HG02970 (cell line): ENCODE data around the gene TMEM37.
"Not testable (repeated sequence)": the region's sequence is repeated elsewhere in the genome, so short reads cannot be mapped to it uniquely, and the experiment has no call there.

Experiments
- ATAC-seq: cut with Tn5 transposase; IDR thresholded peaks from one replicate; pipeline ENCODE4 v1.9.1; 2021; ENCODE audit warnings: mild to moderate bottlenecking, moderate library complexity, moderate number of reproducible peaks; ENCODE audit not compliant: unreplicated experiment, low FRiP score

Gene TMEM37, protein sequence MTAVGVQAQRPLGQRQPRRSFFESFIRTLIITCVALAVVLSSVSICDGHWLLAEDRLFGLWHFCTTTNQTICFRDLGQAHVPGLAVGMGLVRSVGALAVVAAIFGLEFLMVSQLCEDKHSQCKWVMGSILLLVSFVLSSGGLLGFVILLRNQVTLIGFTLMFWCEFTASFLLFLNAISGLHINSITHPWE

DNA sequence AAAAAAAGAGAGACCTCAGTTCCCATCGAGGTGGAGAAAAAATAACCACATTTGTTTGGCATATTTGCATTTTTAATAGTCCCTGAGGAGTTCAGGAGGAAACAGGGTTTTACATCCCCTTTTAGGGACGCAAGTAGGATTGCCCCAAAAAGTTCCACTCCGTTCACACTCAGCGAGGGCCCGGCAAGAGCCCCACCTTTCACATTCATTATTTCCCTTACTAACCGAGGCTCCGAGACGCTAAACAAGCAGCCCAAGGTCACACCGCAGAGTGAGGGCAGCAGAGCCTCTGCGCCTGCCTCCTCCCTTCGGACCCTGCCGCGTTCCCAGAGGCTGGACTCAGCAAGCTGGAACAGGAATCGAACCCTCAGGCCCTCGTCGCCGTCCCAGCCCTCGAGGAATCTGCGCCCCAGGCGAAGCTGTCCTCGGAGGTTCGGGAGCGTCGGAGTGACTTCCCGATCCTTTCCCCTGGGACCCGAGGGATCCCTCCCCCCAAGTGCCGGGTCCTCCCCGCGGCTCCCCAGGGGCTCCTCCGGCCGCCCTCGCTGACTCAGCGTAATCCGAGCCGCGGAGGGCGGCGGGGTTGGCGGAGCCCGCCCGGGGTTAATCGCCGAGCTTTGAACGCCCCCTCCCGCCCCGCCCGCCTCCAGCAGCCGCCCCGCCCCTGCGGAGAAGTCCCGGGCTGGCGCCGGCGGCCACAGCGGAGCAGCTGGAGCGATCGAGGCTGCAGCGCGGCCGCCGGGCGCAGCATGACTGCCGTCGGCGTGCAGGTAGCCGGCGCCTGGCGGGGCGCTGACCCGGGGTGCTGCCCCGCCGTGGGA lies at the start of gene TMEM37:
Gene TMEM37, plus strand, starts transcription at position 700 of the 821 bp plus-strand sequence. Its CDS starts 50 bp downstream, at position 750.
- peak; percentile 59 for ATAC-seq

DNA sequence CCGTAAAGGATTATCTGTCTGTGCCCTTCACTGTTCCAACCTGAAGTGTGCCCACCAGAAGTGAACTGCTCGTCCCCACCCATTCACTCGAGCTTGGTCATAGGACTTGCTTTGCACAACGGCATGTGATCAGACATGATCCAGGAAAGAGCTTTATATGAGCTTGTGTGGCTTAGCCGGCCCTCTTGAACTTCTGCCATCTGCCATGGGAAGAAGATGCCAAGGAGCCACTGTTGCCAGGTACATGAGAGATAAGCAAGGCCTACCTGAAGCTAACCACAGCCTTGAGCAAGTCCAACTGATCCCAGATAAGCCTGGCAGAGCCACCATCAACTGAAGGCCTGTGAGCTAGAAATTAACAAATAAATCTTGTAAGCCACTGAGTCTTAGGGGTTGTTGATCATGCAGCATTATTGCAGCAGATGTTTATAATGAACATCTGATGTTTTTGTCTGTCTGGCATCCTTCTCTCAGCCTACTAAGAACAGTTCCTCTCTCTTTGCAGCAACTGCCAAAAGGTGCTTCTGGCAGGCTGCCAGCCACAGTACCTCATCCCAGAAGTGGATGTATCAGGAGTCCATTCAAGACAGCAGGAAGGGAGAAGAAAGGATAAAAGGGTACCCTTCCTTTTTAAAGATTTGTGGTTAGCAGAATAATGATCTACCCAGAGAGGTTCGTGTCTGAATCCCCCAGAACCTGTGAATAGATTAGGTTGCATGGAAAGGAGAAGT lies 48.1 kb upstream of the TMEM37 start:
- ATAC-seq = no peak

DNA sequence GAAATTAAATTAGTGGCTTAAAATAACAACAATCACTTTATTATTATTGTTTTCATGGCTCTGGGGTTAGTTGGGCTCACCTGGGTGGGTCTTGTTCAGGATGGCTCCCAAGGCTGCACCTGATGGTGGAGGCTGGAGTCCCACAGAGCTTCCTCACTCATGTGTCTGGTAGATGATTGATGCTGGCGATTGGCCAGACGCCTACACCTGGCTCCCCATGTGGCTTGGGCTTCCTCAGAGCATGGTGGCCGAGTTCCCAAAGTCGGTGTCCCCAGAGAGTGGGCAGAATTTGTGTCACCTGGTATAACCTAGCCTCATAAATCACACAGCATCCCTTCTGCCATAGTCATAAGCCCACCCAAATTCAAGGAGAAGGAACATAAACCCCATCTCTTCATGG lies 46.7 kb upstream of the TMEM37 start:
- ATAC-seq = no peak

DNA sequence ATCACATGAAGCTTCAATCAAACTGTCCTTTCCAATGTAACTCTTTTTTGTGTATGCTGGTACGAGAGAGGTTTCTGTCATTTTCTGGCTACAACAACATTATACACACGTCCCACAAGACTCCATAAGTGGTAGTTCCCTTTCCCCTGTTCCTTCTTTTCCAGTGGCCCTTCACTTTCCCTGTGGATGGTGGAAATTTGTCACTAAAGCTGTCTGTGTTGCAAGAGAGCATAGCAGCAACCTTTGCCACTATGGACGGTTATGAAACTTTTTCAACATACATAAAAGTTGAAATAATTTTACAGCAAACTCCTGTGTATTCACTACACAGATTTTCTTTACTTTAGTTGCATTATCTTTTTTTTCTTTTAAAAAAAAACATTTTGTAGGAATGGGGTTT lies 46.2 kb upstream of the TMEM37 start:
- no peak for ATAC-seq

DNA sequence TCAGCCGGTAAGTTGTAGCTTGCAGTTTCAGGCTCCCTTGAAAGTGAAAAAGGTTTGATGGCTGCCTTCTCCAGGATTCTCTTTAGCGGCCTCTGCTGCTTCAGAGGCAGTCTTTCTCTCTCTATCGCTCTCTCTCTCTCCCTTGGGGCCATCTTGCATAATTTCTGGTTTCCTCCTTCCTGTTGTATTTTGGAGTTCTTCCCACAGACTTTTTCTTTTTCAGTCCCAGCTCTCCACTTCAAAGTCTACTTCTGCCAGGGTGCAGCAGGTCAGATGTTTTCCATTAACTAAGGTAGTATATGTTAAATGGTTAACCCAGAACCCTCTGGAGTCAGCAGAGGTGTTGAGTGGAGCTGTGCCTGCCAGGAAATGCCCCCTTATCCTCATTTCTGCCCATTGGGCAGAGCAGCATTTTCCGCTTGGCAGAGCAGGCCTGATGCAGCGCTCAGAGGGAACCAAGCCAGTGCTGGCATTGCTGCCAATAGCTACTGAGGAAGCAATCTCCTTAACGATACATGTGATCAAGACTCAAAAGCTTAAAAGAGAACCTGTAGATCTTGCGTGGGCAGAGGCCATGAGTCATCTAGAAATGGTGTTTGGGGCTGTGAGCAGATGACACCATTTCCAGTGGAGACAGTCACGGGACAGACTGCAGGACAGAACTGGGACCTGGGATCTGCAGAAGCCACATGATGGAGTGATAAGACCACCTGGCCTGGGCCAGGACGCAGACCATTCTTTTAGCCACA lies 44.1 kb upstream of the TMEM37 start:
- peak; percentile 55 for ATAC-seq

DNA sequence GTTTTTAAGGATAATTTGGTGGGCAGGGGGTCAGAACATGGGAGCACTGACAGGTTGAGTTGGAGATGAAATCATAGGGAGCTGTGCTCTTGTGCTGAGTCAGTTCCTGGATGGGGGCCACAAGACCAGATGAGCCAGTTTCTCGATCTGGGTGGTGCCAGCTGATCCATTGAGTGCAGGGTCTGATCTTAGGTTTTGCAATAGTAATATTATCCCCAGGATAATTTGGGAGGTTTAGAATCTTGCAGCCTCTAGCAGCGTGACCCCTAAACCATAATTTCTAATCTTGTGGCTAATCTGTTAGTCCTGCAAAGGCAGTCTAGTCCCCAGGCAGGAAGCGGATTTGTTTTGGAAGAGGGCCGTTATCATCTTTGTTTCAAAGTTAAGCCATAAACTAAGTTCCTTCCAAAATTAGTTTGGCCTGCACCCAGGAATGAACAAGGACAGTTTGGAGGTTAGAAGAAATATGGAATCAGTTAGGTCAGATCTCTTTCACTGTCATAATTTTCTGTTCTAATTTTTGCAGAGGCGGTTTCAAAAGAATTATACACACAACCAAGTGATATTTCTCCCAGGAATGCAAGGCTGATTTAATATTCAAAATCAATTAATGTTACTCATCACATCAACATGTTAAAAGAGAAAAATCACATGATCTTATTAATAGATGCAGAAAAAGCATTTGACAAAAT lies 41.9 kb upstream of the TMEM37 start:
- ATAC-seq = no peak

DNA sequence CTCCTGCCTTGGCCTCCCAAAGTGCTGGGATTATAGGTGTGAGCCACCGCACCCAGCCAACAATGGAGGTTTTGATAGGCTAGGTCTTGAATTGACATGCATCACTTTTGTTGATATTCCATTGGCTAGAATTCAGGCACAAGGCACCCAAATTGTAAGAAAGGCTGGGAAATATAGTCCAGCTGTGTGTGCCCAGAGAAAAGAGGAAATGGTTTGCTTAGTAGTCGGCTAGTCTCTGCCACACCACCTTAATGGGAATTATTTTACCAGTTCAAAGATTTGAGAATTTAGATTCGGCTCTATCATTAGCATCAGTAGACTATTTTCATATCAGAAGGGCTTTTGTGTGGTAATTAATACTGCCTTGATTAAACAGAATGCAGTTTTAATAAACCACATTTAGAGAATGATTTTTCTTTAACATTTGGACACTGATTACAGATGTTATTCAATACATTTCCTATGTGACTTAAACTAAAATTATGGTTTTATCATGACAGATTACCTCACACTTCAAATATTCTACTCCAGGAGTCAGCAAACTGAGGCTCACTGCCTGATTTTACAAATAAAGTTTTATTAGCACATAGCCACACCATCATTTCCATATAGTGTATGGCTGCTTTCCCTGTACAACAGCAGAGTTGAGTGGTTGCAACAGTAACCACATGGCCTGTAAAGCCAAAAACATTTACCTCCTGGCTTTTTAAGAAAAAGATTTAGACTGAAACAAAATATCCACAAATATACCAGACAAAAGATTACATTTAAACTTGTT lies 37.5 kb upstream of the TMEM37 start:
- no peak for ATAC-seq

DNA sequence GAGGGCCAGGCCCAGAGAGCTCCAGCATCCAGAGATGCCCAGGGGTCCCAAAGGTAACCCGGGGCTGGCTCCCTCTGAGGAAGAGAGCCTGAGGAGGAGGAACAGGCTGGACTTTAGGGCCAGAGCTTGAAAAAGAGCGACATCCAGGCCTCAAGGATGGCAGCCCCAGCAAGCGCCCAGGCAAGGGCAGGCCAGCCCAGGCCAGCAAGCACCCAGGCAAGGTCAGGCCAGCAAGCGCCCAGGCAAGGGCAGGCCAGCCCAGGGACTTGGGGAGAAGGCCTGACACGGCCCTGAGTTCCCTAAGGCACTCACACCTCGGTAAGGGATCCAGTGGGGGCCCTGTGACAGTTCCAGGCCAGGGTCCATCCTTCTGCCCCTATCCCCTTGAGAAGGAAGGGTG lies 34.5 kb upstream of the TMEM37 start:
- ATAC-seq = no peak

DNA sequence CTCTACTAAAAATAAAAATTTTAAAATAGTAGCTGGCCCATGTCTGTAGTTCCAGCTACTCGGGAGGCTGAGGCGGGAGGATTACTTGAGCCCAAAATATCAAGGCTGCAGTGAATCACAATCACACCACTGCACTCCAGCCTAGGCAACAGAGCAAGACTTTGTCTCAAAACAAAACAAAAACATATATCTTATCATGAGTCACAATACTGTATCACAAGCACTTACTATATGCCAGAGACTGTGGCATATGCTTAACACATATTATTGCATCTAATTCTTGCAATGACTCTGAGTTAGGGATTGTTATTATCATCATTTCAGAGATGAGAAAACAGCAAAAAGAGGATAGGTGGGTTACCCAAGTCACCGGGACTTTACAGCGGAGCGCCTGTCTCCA lies 29.5 kb upstream of the TMEM37 start:
- no peak for ATAC-seq

DNA sequence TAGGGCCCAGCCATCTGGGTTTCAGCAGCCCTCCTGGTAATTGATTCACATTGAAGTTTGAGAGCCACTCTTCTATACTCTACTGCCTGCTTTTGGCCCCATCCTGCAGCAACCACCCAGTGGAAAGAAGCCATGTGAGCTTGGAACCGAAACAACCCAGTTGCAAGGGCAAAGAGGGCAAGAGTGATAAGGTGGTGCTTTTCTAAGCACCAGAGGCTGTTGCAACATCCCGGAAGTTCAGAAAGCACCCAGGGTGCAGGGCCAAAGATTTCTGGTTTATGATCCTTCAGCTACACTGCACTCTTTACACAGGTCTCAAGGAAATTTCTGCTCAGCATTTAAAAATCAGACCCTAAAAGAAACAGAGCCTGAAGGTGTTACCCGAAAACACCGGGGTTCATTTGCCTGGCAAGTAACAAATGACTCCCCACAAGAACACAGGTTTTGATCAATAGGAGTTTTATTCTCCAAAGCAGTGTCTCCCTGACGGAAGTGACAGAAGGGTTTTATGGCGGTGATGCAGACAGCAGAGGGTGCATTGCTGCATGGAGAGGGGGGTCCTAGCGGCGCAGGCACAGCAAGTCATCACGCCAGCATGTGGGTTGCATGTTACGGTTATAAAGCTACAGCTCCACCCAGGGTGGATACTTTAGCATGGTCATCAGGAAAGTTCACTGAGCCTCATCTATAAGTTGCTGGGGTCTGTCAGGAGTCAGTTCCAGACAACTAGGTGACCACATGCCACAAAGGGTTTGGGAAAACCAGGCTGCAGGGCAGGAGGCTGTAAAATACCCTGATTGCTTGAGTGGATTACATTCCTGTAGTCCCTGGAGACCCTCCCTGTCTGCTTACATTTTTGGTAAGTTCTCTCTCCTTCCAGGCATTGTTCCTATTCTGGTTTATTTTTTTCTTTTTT lies 28.8 kb upstream of the TMEM37 start:
- ATAC-seq = no peak

DNA sequence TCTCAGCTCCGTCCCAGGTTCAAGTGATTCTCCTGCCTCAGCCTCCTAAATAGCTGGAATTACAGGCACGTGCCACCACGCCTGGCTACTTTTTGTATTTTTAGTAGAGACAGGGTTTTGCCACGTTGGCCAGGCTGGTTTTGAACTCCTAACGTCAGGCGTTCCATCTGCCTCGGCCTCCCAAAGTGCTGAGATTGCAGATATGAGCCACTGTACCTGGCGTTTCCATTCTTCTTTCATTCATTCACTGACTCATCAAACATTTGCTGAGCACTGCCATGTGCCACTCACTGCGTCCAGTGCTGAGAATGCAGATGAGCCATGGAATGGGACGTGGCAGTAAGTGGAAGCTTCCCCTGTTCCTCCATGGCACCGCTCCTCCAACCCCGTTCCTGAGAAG lies 28.0 kb upstream of the TMEM37 start:
- not testable (repeated sequence) for ATAC-seq

DNA sequence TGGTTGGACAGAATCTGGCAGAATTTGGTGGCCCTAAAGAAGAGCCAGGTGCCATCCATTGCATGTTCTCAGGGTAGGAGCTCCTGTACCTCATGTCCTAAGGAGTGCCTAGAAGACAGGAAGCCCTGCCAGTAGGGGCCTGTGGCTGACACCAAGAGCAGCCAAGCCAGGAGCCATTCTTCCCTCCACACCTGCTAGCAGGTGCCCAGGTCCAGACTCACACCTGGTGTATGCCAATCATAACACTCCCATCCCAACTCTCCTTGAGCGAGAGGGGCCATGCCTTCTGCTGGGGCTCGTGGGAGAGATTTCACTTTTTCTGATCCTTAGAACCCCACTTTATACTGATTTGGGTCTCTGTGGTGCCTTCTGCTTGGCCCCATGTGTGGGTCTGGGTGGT lies 26.5 kb upstream of the TMEM37 start:
- ATAC-seq = no peak

DNA sequence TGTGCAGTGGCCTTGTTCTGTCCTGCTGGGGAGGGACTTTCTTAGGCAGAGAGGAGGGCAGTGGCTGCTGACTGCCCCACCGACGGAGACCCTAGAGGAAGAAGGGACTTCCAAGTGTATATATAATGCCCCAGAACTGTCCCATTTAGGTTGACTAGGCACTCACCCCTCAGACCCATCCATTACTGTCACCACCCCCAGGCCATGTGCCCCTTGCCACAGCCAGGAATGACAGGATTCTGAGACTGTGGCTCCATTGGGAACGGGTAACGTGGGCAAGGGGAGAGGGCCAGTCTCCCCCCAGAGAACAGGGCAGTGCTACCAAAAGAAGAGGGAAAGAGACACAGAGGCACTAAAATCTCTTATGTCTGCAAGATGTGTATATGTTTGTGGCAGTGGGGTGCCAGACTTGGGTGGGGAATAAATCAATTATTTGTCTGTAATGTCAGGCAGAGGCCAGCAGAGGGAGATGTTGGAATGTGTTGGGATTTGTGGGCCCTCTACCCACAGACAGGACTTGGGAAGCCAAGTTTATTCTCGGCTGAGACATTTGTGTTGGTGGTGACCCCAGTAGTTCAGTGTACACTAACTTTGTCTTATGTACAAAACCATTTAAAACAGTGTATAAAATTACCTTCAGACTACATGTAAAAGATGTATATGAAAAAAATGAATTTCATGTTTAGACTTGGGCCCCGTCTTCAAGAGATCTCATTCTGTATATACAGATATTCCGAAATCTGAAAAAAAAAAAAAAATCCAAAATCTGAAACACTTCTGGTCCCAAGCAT lies 24.0 kb upstream of the TMEM37 start:
- no peak for ATAC-seq

DNA sequence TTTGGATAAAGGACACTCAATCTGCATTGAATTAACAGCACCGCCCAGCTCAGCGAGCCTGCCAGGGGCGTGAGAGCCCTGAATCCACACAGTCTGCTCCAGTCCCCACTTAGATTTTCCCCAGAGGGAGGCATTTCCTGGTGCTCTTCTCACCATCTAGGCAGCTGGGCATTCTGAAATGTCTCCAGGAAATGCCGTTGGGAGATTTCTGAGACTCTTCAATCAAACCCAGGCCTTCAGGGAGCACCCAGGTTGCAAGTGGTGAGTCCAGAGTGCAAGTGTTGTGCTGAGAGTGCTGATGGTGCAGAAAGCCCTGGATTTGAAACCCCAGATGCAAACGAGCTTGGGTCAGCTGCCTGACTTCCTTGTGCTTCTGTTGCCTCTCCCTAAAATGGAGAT lies 23.4 kb upstream of the TMEM37 start:
- ATAC-seq = no peak

DNA sequence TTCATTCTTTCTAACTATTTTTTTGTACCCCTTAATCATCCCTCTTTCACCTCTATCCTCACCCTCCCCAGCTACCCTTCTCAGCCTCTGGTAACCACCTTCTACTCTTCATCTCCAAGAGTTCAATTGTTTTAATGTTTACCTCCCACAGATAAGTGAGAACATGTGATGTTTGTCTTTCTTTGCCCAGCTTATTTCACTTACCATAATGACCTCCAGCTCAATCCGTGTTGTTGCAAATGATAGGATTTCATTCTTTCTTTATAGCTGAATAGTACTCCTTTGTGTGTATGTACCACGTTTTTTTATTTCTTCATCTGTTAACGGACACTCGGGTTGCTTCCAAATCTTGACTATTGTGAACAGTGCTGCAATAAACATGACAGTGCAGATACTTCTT lies 22.1 kb upstream of the TMEM37 start:
- ATAC-seq = no peak

DNA sequence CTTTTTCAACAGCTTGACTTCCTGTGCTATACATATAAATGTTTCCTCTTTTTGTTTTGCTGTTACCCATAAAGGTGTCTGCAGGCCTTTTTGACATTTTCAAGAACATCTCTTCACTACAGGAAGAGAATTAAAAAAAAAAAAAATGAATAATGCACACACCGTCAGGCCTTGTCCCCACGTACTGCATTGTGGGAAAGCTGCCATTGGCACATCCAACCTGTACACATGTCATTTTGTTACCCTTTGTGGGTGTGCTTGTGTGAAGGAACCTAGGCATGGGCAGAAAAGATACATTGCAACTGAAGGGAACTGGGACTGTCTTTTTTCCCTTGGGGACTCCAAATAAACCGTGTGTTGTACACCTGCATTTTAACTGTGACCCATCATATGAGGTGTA lies 16.8 kb upstream of the TMEM37 start:
- ATAC-seq = no peak

DNA sequence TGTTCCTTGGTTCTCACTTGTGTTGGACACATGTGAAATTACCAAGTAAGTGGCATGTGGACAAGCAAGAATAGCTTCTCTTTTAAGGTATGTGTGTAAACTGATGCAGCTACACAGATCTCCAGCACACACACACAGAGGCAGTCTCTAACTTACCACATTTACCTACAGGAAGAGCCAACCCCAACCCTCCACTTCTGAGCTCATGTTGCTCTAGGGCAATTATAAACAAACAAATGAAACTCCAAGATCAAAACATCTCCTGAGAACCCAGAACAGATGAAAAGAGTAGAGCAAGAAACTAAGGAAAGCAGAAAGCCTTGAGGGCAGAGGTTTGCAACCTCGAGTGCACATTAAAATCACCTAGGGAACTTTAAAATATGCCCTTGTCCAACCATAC lies 16.0 kb upstream of the TMEM37 start:
- no peak for ATAC-seq
